A673 (cell line): ENCODE data around the gene TBC1D22A. TPM values are rescaled to one million over a fixed set of nuclear protein-coding genes. Genes with fewer than 3 reads are reported as not detected.
"Not testable (repeated sequence)": the region's sequence is repeated elsewhere in the genome, so short reads cannot be mapped to it uniquely, and the experiment has no call there.

ENCODE experiments used
- BruUV-seq: library from RNA; stranded (reverse); fragments of 400-500 nt; replicated peaks from 2 replicates; lab custom pipeline; 2021; lab: Mats Ljungman, UMichigan
- CTCF ChIA-PET: fragments of 300-600 bp; sonication (Branson Sonifier 250); formaldehyde crosslinking; loops from one replicate; lab custom pipeline; 2022; ENCODE audit warnings: antibody characterized with exemption; lab: Charles Lee
- POLR2A ChIA-PET: fragments of 300-600 bp; sonication (Branson Sonifier 250); formaldehyde crosslinking; loops from one replicate; lab custom pipeline; 2022; ENCODE audit warnings: antibody characterized with exemption; ENCODE audit not compliant: low non-redundant PET; lab: Charles Lee
- DNase-seq: peaks from one replicate; pipeline ENCODE4 v3.0.0-alpha.2; 2015; ENCODE audit warnings: low spot score
- H3K27ac ChIP-seq: fragments of 200-600 bp; sonication (generic); 2 replicates; pipeline ENCODE4 v1.5.1; 2016; ENCODE audit warnings: mixed run types, low read depth, mild to moderate bottlenecking, mixed read lengths, antibody characterized with exemption, low read length; ENCODE audit not compliant: poor library complexity, severe bottlenecking
- H3K27me3 ChIP-seq: fragments of 200-600 bp; sonication (generic); replicated peaks from 2 replicates; pipeline ENCODE4 v1.6.1; 2017; ENCODE audit warnings: mixed run types, low read depth, mild to moderate bottlenecking, mixed read lengths, antibody characterized with exemption, low read length; ENCODE audit not compliant: insufficient read depth, poor library complexity
- H3K36me3 ChIP-seq: fragments of 200-600 bp; sonication (generic); 2 replicates; pipeline ENCODE4 v1.6.1; 2016; ENCODE audit warnings: mixed run types, mild to moderate bottlenecking, mixed read lengths, antibody characterized with exemption, low read length; ENCODE audit not compliant: insufficient read depth, poor library complexity, severe bottlenecking
- H3K4me1 ChIP-seq: fragments of 200-600 bp; sonication (generic); 2 replicates; pipeline ENCODE4 v1.6.1; 2017; ENCODE audit warnings: mixed run types, mild to moderate bottlenecking, mixed read lengths, antibody characterized with exemption, low read length; ENCODE audit not compliant: insufficient read depth, poor library complexity, severe bottlenecking
- H3K4me3 ChIP-seq: fragments of 200-600 bp; sonication (generic); 2 replicates; pipeline ENCODE4 v1.5.1; 2016; ENCODE audit warnings: low read depth, mixed run types, mild to moderate bottlenecking, mixed read lengths, low read length; ENCODE audit not compliant: poor library complexity, severe bottlenecking
- H3K9me3 ChIP-seq: fragments of 200-600 bp; sonication (generic); 2 replicates; pipeline ENCODE4 v1.6.1; 2016; ENCODE audit warnings: mixed run types, low read depth, mild to moderate bottlenecking, mixed read lengths, antibody characterized with exemption, low read length; ENCODE audit not compliant: poor library complexity, severe bottlenecking
- CTCF ChIP-seq: fragments of 300-800, 200-600 bp; sonication (generic); conservative IDR thresholded peaks from 2 replicates; pipeline ENCODE4 v1.5.1; 2017; ENCODE audit warnings: low read depth, mild to moderate bottlenecking, antibody characterized with exemption, low read length, moderate library complexity, mixed read lengths
- EZH2 ChIP-seq: fragments of 200-600 bp; sonication (generic); IDR thresholded peaks from 2 replicates; pipeline ENCODE4 v1.6.1; 2017; ENCODE audit warnings: borderline replicate concordance, low read depth, mild to moderate bottlenecking, mixed read lengths, antibody characterized with exemption, low read length; ENCODE audit not compliant: poor library complexity, severe bottlenecking
- intact Hi-C: fragments of 100-400 bp; cut with micrococcal nuclease; formaldehyde crosslinking; loops from one replicate; pipeline ENCODE4 v1.10.0; 2022; ENCODE audit not compliant: unreplicated experiment
- total RNA-seq: library from RNA; stranded (reverse); gene quantifications from 2 replicates; pipeline ENCODE4 v1.2.3, GENCODE V29; 2021

The TBC1D22A gene
- total RNA-seq, 1 experiment from 2014 or later, result 22.5 TPM

DNA sequence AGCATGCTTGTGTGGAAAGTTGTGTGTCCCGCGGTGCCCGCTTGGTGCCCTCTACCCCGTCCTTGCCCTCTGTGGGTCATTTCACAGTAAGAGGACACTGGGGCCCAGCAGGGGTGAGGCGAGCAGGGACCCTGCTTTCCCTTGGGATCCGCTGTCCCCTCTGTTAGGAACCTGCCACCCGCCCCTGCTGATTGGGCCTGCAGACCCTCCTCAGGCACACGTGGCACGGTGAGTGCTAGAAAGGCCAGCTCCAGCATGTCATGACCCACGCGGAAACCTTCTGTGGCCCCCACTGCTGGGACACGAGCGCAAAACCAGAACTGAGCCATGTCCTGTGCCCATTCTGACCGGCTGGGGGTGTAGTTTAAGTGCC lies 353.1 kb downstream of the TBC1D22A start:
- no peaks in the 10 kb centered on the region for H3K36me3 ChIP-seq
- TF ChIP-seq CTCF (no peak), EZH2 (no peak)
- CTCF ChIA-PET, result no interaction called here
- H3K4me1 ChIP-seq, result no peaks in the 10 kb centered on the region
- H3K27ac ChIP-seq, result no peak overlapping the region
- no TSS peak for BruUV-seq
- H3K4me3 ChIP-seq, result no peak overlapping the region
- intact Hi-C loops, result no loop called here
- POLR2A ChIA-PET, result no interaction called here
- H3K9me3 ChIP-seq, result no peaks in the 10 kb centered on the region
- no peaks in the 10 kb centered on the region for H3K27me3 ChIP-seq
- no peak for DNase-seq

DNA sequence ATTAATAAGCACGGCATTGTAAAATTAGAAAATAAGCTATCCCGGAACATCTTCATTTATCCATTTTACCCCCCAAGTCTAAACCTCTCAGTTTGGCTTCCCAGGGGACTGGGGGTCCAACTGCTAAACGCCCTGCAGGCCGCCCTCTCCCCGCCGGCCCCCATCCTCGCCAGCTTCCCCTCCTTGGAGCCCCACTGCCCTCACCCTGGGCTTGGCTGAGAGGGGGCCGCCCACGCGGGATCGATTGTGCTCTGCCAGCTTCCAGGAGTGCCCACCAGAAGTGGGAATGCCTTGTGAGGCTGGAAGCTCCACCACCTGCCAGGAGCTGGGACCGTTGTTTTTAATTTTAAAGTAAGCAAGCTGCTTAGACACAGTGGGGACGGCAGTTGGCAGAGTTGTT lies 353.5 kb downstream of the TBC1D22A start:
- Histone ChIP-seq H3K4me3 (no peak overlapping the region), H3K4me1 (no peaks in the 10 kb centered on the region), H3K36me3 (no peaks in the 10 kb centered on the region), H3K27me3 (no peaks in the 10 kb centered on the region), H3K27ac (no peak overlapping the region), H3K9me3 (no peaks in the 10 kb centered on the region)
- no TSS peak for BruUV-seq
- ChIA-PET CTCF (no interaction called here), POLR2A (no interaction called here)
- intact Hi-C loops, result no loop called here
- TF ChIP-seq CTCF, result no peak
- TF ChIP-seq EZH2, result no peak
- DNase-seq, result no peak

GRCh38 chr22:47116426-47117341 lies 354.2 kb downstream of the TBC1D22A start:
- no peak for DNase-seq
- no peak overlapping the region for H3K4me3 ChIP-seq
- TF ChIP-seq CTCF (no peak), EZH2 (no peak)
- no TSS peak for BruUV-seq
- CTCF ChIA-PET, result no interaction called here
- H3K27me3 ChIP-seq, result no peaks in the 10 kb centered on the region
- H3K9me3 ChIP-seq, result no peaks in the 10 kb centered on the region
- intact Hi-C loops, result no loop called here
- H3K36me3 ChIP-seq, result no peaks in the 10 kb centered on the region
- POLR2A ChIA-PET, result no interaction called here
- no peak overlapping the region for H3K27ac ChIP-seq
- H3K4me1 ChIP-seq, result no peaks in the 10 kb centered on the region

DNA sequence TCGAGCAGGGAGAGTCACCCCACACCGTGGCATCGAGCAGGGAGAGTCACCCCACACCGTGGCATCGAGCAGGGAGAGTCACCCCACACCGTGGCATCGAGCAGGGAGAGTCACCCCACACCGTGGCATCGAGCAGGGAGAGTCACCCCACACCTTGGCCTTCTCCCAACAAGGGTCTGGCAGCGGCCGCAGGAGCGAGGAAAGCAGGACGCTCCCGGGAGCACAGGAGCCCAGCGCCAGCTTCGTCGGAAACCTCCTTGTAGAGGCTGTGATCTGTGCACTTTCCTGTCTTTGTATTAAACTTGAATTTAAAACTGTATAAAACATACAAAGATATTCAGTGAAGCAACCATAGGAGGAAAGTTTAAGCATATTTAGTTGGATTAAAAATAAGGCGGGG lies 355.0 kb downstream of the TBC1D22A start:
- DNase-seq, H3K9me3 ChIP-seq, intact Hi-C loops, H3K36me3 ChIP-seq, CTCF ChIA-PET, H3K4me1 ChIP-seq, BruUV-seq, H3K27ac ChIP-seq, H3K4me3 ChIP-seq, H3K27me3 ChIP-seq, POLR2A ChIA-PET: not testable (repeated sequence)
